ENCODE results near the gene ALPK3.

Gene ALPK3

GRCh38 chr15:84783493-84784251, 33.5 kb upstream of the ALPK3 start:
- no peaks in the 10 kb centered on the region for H3K4me1 ChIP-seq (ENCODE audit: insufficient read depth, low read length)
- H3K9ac ChIP-seq (ENCODE audit: low read depth, low read length) = no peak overlapping the region
- peaks cover 28% of the 10 kb centered on the region for H3K36me3 ChIP-seq (ENCODE audit: insufficient read depth, low read length)
- no peaks in the 10 kb centered on the region for H3K9me3 ChIP-seq (ENCODE audit: insufficient read depth, low read depth, low read length)
- no peak overlapping the region for H3K4me3 ChIP-seq (ENCODE audit: low read length)
- no peak overlapping the region for H3K27ac ChIP-seq (ENCODE audit: low read depth, low read length)
- 72% methylated on average over 12 of the region's 12 CpGs for WGBS
- no peaks in the 10 kb centered on the region for H3K27me3 ChIP-seq (ENCODE audit: insufficient read depth, low read length)

- Histone ChIP-seq H3K4me3 (ENCODE audit: low read length) (no peak overlapping the region), H3K9ac (ENCODE audit: low read depth, low read length) (no peak overlapping the region), H3K36me3 (ENCODE audit: insufficient read depth, low read length) (peaks cover 28% of the 10 kb centered on the region), H3K27ac (ENCODE audit: low read depth, low read length) (no peak overlapping the region), H3K27me3 (ENCODE audit: insufficient read depth, low read length) (no peaks in the 10 kb centered on the region), H3K9me3 (ENCODE audit: insufficient read depth, low read depth, low read length) (no peaks in the 10 kb centered on the region), H3K4me1 (ENCODE audit: insufficient read depth, low read length) (peaks cover 2% of the 10 kb centered on the region; the same call in 1 of the 2 replicates)
- WGBS = 93% methylated on average over 17 of the region's 17 CpGs
These were observed 32.9 kb upstream of the ALPK3 start for GRCh38 chr15:84784262-84784661.

- Histone ChIP-seq H3K9me3 (ENCODE audit: insufficient read depth, low read depth, low read length) (no peaks in the 10 kb centered on the region), H3K9ac (ENCODE audit: low read depth, low read length) (no peak overlapping the region), H3K27ac (ENCODE audit: low read depth, low read length) (no peak overlapping the region), H3K4me3 (ENCODE audit: low read length) (no peak overlapping the region), H3K27me3 (ENCODE audit: insufficient read depth, low read length) (no peaks in the 10 kb centered on the region), H3K36me3 (ENCODE audit: insufficient read depth, low read length) (peaks cover 28% of the 10 kb centered on the region), H3K4me1 (ENCODE audit: insufficient read depth, low read length) (peaks cover 6% of the 10 kb centered on the region; the same call in 1 of the 2 replicates)
- WGBS = 94% methylated on average over 5 of the region's 5 CpGs
These were observed 32.1 kb upstream of the ALPK3 start for GRCh38 chr15:84785053-84785452.

- Histone ChIP-seq H3K27ac (ENCODE audit: low read depth, low read length) (no peak overlapping the region), H3K9ac (ENCODE audit: low read depth, low read length) (no peak overlapping the region), H3K9me3 (ENCODE audit: insufficient read depth, low read depth, low read length) (no peaks in the 10 kb centered on the region), H3K4me1 (ENCODE audit: insufficient read depth, low read length) (peaks cover 6% of the 10 kb centered on the region; the same call in 1 of the 2 replicates), H3K27me3 (ENCODE audit: insufficient read depth, low read length) (no peaks in the 10 kb centered on the region), H3K4me3 (ENCODE audit: low read length) (no peak overlapping the region), H3K36me3 (ENCODE audit: insufficient read depth, low read length) (peaks cover 43% of the 10 kb centered on the region)
- WGBS = 86% methylated on average over 1 of the region's 2 CpGs
These were observed 28.7 kb upstream of the ALPK3 start for GRCh38 chr15:84788500-84788899.

GRCh38 chr15:84789762-84790161, 27.4 kb upstream of the ALPK3 start:
- Histone ChIP-seq H3K4me3 (ENCODE audit: low read length) (no peak overlapping the region), H3K4me1 (ENCODE audit: insufficient read depth, low read length) (peaks cover 6% of the 10 kb centered on the region; the same call in 1 of the 2 replicates), H3K9ac (ENCODE audit: low read depth, low read length) (no peak overlapping the region), H3K27ac (ENCODE audit: low read depth, low read length) (no peak overlapping the region), H3K36me3 (ENCODE audit: insufficient read depth, low read length) (peaks cover 35% of the 10 kb centered on the region), H3K9me3 (ENCODE audit: insufficient read depth, low read depth, low read length) (no peaks in the 10 kb centered on the region), H3K27me3 (ENCODE audit: insufficient read depth, low read length) (no peaks in the 10 kb centered on the region)
- 90% methylated on average over 4 of the region's 5 CpGs for WGBS

GRCh38 chr15:84790676-84791075, 26.5 kb upstream of the ALPK3 start:
- peaks cover 6% of the 10 kb centered on the region; the same call in 1 of the 2 replicates for H3K4me1 ChIP-seq (ENCODE audit: insufficient read depth, low read length)
- H3K9ac ChIP-seq (ENCODE audit: low read depth, low read length) = no peak overlapping the region
- H3K36me3 ChIP-seq (ENCODE audit: insufficient read depth, low read length) = peaks cover 38% of the 10 kb centered on the region
- 95% methylated on average over 4 of the region's 4 CpGs for WGBS
- no peak overlapping the region for H3K27ac ChIP-seq (ENCODE audit: low read depth, low read length)
- no peak overlapping the region for H3K4me3 ChIP-seq (ENCODE audit: low read length)
- no peaks in the 10 kb centered on the region for H3K9me3 ChIP-seq (ENCODE audit: insufficient read depth, low read depth, low read length)
- H3K27me3 ChIP-seq (ENCODE audit: insufficient read depth, low read length) = no peaks in the 10 kb centered on the region

GRCh38 chr15:84791763-84792162, 25.4 kb upstream of the ALPK3 start:
- Histone ChIP-seq H3K27me3 (ENCODE audit: insufficient read depth, low read length) (no peaks in the 10 kb centered on the region), H3K4me1 (ENCODE audit: insufficient read depth, low read length) (peaks cover 6% of the 10 kb centered on the region; the same call in 1 of the 2 replicates), H3K9ac (ENCODE audit: low read depth, low read length) (no peak overlapping the region), H3K4me3 (ENCODE audit: low read length) (no peak overlapping the region), H3K36me3 (ENCODE audit: insufficient read depth, low read length) (peaks cover 39% of the 10 kb centered on the region), H3K9me3 (ENCODE audit: insufficient read depth, low read depth, low read length) (no peaks in the 10 kb centered on the region), H3K27ac (ENCODE audit: low read depth, low read length) (no peak overlapping the region)
- WGBS = 94% methylated on average over 2 of the region's 2 CpGs

- Histone ChIP-seq H3K4me1 (ENCODE audit: insufficient read depth, low read length) (peaks cover 6% of the 10 kb centered on the region; the same call in 1 of the 2 replicates), H3K4me3 (ENCODE audit: low read length) (no peak overlapping the region), H3K9ac (ENCODE audit: low read depth, low read length) (no peak overlapping the region), H3K36me3 (ENCODE audit: insufficient read depth, low read length) (peaks cover 50% of the 10 kb centered on the region), H3K9me3 (ENCODE audit: insufficient read depth, low read depth, low read length) (no peaks in the 10 kb centered on the region), H3K27ac (ENCODE audit: low read depth, low read length) (no peak overlapping the region), H3K27me3 (ENCODE audit: insufficient read depth, low read length) (no peaks in the 10 kb centered on the region)
- 96% methylated on average over 6 of the region's 7 CpGs for WGBS
These were observed 23.6 kb upstream of the ALPK3 start for GRCh38 chr15:84793431-84794161.

GRCh38 chr15:84794162-84794547, 23.0 kb upstream of the ALPK3 start:
- H3K9me3 ChIP-seq (ENCODE audit: insufficient read depth, low read depth, low read length) = no peaks in the 10 kb centered on the region
- no peak overlapping the region for H3K27ac ChIP-seq (ENCODE audit: low read depth, low read length)
- H3K4me1 ChIP-seq (ENCODE audit: insufficient read depth, low read length) = peaks cover 6% of the 10 kb centered on the region; the same call in 1 of the 2 replicates
- no peaks in the 10 kb centered on the region for H3K27me3 ChIP-seq (ENCODE audit: insufficient read depth, low read length)
- peaks cover 56% of the 10 kb centered on the region for H3K36me3 ChIP-seq (ENCODE audit: insufficient read depth, low read length)
- WGBS = 100% methylated on average over 3 of the region's 4 CpGs
- no peak overlapping the region for H3K4me3 ChIP-seq (ENCODE audit: low read length)
- no peak overlapping the region for H3K9ac ChIP-seq (ENCODE audit: low read depth, low read length)

- Histone ChIP-seq H3K9me3 (ENCODE audit: insufficient read depth, low read depth, low read length) (no peaks in the 10 kb centered on the region), H3K27ac (ENCODE audit: low read depth, low read length) (no peak overlapping the region), H3K27me3 (ENCODE audit: insufficient read depth, low read length) (no peaks in the 10 kb centered on the region), H3K4me3 (ENCODE audit: low read length) (no peak overlapping the region), H3K9ac (ENCODE audit: low read depth, low read length) (no peak overlapping the region), H3K36me3 (ENCODE audit: insufficient read depth, low read length) (peaks cover 66% of the 10 kb centered on the region), H3K4me1 (ENCODE audit: insufficient read depth, low read length) (no peaks in the 10 kb centered on the region)
- WGBS = 96% methylated on average over 3 of the region's 3 CpGs
These were observed 22.0 kb upstream of the ALPK3 start for GRCh38 chr15:84795186-84795585.

- H3K27ac ChIP-seq (ENCODE audit: low read depth, low read length) = no peak overlapping the region
- no peak overlapping the region for H3K9ac ChIP-seq (ENCODE audit: low read depth, low read length)
- H3K4me1 ChIP-seq (ENCODE audit: insufficient read depth, low read length) = no peaks in the 10 kb centered on the region
- H3K36me3 ChIP-seq (ENCODE audit: insufficient read depth, low read length) = peaks cover 66% of the 10 kb centered on the region
- H3K9me3 ChIP-seq (ENCODE audit: insufficient read depth, low read depth, low read length) = no peaks in the 10 kb centered on the region
- no peak overlapping the region for H3K4me3 ChIP-seq (ENCODE audit: low read length)
- WGBS = 95% methylated on average over 4 of the region's 4 CpGs
- H3K27me3 ChIP-seq (ENCODE audit: insufficient read depth, low read length) = no peaks in the 10 kb centered on the region
These were observed 19.9 kb upstream of the ALPK3 start for GRCh38 chr15:84797212-84797611.
